NCI-H69 (cell line): ENCODE results near the gene PFDN5.
A peak's percentile ranks its signal among the peaks of the same experiment; 100 is the strongest.

Source experiments
- DNase-seq: peaks from one replicate; lab custom pipeline; 2025; lab: John Stamatoyannopoulos, UW

PFDN5 gene

GRCh38 chr12:53295070-53295890, at the start of gene PFDN5:
Gene PFDN5 (plus strand): TSS chr12:53295542. CDS start chr12:53295568, 26 bp downstream.
- DNase-seq = peak; percentile 96

- peak; percentile 92 for DNase-seq
Observed at GRCh38 chr12:53251477-53252348, 43.6 kb upstream of the PFDN5 start.

- no peak for DNase-seq
Observed at GRCh38 chr12:53252349-53252916, 42.9 kb upstream of the PFDN5 start.

GRCh38 chr12:53253298-53253697, 42.0 kb upstream of the PFDN5 start:
- DNase-seq = no peak

- DNase-seq = no peak
Observed at GRCh38 chr12:53254816-53255545, 40.4 kb upstream of the PFDN5 start.

- no peak for DNase-seq
Observed at GRCh38 chr12:53255996-53256395, 39.3 kb upstream of the PFDN5 start.

GRCh38 chr12:53258541-53259539, 36.5 kb upstream of the PFDN5 start:
- no peak for DNase-seq

- DNase-seq = no peak
Observed at GRCh38 chr12:53259891-53260290, 35.5 kb upstream of the PFDN5 start.

- no peak for DNase-seq
Observed at GRCh38 chr12:53265783-53266182, 29.6 kb upstream of the PFDN5 start.

GRCh38 chr12:53267306-53267998, 27.9 kb upstream of the PFDN5 start:
- no peak for DNase-seq

- DNase-seq = peak; percentile 91
Observed at GRCh38 chr12:53267999-53268629, 27.2 kb upstream of the PFDN5 start, which contains the start of gene ESPL1. Gene ESPL1 (plus strand): TSS chr12:53268299. CDS start chr12:53268767, 468 bp downstream.

GRCh38 chr12:53268630-53269562, 26.4 kb upstream of the PFDN5 start:
- DNase-seq = peak; percentile 48

GRCh38 chr12:53274445-53274844, 20.9 kb upstream of the PFDN5 start:
- no peak for DNase-seq

GRCh38 chr12:53276511-53276910, 18.8 kb upstream of the PFDN5 start:
- no peak for DNase-seq

- no peak for DNase-seq
Observed at GRCh38 chr12:53277981-53278380, 17.4 kb upstream of the PFDN5 start.

- no peak for DNase-seq
Observed at GRCh38 chr12:53279283-53279869, 16.0 kb upstream of the PFDN5 start.

GRCh38 chr12:53279888-53280498, 15.3 kb upstream of the PFDN5 start:
- no peak for DNase-seq
